GM12873 (cell line): ENCODE measurements around the gene OR10J5.

Experiments used
- TF ChIP-seq, protein P1 (sequence below): IDR thresholded peaks from 2 replicates; pipeline ENCODE4 v1.5.1; 2012; ENCODE audit warnings: low read depth, mild to moderate bottlenecking, moderate library complexity, low read length, control low read depth; ENCODE audit not compliant: insufficient read depth; ENCODE audit errors: missing control alignments

The OR10J5 gene, protein sequence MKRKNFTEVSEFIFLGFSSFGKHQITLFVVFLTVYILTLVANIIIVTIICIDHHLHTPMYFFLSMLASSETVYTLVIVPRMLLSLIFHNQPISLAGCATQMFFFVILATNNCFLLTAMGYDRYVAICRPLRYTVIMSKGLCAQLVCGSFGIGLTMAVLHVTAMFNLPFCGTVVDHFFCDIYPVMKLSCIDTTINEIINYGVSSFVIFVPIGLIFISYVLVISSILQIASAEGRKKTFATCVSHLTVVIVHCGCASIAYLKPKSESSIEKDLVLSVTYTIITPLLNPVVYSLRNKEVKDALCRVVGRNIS

DNA sequence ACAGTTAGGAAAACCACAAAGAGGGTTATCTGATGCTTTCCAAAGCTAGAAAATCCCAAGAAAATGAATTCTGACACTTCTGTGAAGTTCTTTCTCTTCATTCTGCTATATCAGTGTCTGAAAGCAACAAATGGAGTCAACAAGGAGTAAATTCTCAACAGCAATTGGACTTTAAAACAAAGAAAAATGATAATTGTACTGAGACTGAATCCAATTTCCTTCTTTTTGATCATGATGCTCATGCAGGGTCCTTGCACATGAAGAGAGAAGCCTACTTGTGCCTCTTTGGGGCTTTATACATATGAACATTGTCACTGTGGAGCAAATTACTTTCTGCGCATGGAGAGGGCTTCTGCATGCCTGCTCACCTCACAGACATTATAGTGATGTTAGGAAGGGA lies at the start of gene OR10J5:
Gene OR10J5, minus strand, starts transcription at position 101 of the 400 bp plus-strand sequence. Its CDS starts 0 bp downstream, at position 101.
- TF ChIP-seq, protein P1, sequence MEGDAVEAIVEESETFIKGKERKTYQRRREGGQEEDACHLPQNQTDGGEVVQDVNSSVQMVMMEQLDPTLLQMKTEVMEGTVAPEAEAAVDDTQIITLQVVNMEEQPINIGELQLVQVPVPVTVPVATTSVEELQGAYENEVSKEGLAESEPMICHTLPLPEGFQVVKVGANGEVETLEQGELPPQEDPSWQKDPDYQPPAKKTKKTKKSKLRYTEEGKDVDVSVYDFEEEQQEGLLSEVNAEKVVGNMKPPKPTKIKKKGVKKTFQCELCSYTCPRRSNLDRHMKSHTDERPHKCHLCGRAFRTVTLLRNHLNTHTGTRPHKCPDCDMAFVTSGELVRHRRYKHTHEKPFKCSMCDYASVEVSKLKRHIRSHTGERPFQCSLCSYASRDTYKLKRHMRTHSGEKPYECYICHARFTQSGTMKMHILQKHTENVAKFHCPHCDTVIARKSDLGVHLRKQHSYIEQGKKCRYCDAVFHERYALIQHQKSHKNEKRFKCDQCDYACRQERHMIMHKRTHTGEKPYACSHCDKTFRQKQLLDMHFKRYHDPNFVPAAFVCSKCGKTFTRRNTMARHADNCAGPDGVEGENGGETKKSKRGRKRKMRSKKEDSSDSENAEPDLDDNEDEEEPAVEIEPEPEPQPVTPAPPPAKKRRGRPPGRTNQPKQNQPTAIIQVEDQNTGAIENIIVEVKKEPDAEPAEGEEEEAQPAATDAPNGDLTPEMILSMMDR = no peak

DNA sequence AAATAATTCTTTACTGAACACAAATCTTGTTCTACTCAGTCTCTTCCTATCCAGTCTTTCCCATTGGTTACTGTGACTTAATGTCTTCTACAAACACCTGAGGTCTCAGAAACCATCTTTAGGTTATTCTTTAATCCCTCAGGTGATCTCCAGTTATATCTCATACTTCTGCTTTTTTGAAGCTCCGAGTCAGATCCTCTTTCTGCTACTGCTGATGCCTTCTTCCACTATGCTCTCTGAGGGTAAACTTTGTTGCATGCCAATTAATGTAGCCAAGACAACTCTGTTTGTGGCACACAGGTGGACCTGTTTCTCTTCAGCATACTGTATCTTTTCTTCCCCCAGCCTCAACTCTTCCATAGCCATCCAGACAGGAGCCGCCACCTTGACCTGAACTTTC lies 48.7 kb upstream of the OR10J5 start:
- TF ChIP-seq, protein P1 = no peak

DNA sequence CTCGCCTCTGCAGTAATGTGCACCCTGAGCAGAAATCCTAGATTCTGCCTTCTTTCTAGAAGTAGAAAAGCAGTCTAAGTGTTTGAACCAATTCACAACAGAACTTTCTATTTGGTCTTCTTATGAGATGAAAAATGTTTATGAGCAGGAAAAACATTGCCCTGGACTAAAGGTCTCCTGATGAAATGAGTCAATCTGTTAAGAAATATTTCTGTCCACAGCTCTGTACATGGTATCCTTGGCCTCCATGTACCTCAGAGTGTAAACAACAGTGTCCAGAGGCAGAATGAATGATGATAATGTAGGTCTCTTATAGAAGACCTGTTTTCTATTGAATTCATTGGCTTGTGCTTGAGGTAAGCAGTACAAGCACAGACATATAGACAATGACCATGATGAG lies 45.6 kb upstream of the OR10J5 start:
- TF ChIP-seq, protein P1 = no peak

DNA sequence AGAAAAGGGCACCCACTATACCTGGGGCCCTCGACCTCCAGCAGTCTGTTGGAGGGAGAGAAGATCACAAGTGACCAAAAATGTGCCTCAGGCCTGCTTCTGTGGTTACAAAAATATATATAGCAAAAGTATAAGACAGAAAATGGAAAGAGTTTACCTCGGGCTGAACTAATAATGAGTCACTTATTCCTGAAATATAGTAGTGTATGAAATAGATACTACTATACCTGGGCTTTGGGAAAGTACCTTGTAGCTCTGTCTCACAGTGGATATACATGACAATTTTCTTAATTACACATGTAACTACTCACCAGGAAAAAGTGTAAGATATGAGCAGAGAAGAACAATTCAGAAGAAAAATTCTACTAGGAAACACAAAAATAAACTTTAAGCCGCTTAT lies 44.5 kb upstream of the OR10J5 start:
- TF ChIP-seq, protein P1 = no peak

DNA sequence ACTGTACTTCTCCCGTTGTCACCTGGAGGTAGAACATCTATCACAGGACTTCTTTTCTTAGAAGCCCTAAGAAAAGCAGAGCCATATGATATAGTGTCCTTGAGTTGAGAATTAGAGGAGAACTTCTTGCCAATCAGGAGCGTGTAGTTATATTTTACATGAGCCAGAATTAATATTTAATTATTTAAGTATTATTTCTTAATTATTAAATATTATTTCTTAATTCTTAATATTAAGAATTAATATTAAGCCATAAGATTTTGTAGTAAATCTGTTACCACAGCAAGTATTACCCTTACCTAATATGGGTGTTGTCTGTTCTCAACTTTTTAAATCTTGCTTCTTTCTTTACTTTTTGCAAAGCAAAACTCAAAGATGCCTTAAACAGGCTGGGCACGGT lies 41.6 kb upstream of the OR10J5 start:
- TF ChIP-seq, protein P1 = no peak

DNA sequence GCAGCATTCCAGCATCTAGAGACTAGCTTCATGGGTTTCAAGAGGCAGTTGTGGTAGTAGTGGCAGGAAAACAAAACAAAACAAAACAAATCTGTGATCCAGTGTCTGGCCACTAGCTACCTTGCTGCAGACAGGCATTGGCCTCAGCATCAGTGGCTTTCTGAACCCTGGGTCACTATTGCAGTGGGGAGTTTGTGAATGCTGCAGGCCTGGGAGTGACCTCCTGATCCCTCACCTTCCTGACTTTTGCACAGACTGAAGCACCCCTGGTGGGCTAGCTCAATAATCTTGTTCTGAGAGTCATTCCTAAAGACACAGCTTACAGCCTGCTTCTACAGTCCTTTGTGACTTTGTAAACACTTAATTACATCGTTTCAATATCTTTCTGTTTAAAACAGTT lies 26.9 kb upstream of the OR10J5 start:
- TF ChIP-seq, protein P1 = no peak

DNA sequence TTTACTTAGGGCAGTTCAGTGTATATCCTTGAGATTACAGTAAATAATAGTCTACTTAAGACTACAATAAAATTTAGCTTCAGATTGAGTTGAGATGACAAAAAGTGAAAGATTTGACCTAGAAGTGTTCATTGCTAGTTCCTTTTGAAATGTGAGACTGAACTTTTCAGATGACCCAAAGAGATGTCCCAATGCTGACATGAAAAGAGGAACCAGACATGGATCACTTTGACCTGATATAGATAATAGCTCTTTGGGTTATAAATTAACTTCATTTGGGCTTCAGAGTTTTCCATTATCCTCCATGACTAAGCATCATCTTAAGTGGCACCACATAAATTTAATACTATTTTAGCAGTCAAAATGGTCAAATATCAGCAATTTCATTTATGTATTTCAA lies 25.7 kb upstream of the OR10J5 start:
- TF ChIP-seq, protein P1 = no peak
